ENCODE data around the gene CST9. TPM values are rescaled to one million over a fixed set of nuclear protein-coding genes. Genes with fewer than 3 reads are reported as not detected.
A peak's percentile ranks its signal among the peaks of the same experiment; 100 is the strongest.

Gene CST9
- total RNA-seq, 4 donors from 2014 or later, result not detected

- Histone ChIP-seq H3K4me1 (peaks cover 0 to 62% (median 24%) of the 10 kb centered on the region in 3 donors), H3K9me3 (no peaks in the 10 kb centered on the region), H3K27ac (peak overlapping the region; percentile 7 to 99 (median 97)), H3K4me3 (peak overlapping the region in 1 of 2 donors; percentile 99), H3K36me3 (peaks cover 0 to 39% of the 10 kb centered on the region in 2 donors), H3K27me3 (no peaks in the 10 kb centered on the region)
- ATAC-seq, result peak; percentile 11
- TF ChIP-seq EP300 (IDR thresholded peaks at IDR 0.05) (no peak), POLR2AphosphoS5 (IDR thresholded peaks at IDR 0.05) (peak; percentile 77), POLR2A (IDR thresholded peaks at IDR 0.05) (peak in 1 of 2 donors; percentile 11), CTCF (IDR thresholded peaks at IDR 0.05) (no peak)
- WGBS, 2 donors (ENCODE audit: low coverage in 1 of 2), result 33 to 43% methylated on average over 5 to 6 of the region's 12 CpGs
Measured at GRCh38 chr20:23634985-23635767, 29.5 kb upstream of the CST9 start.

GRCh38 chr20:23634044-23634801 is 28.5 kb upstream of the CST9 start:
- WGBS, 2 donors (ENCODE audit: low coverage in 1 of 2), result 64 to 65% methylated on average over 2 to 4 of the region's 8 CpGs
- no peaks in the 10 kb centered on the region for H3K9me3 ChIP-seq
- H3K27ac ChIP-seq, result peak overlapping the region in 3 of 4 donors; percentile 95 to 99 (median 99)
- peaks cover 0 to 39% of the 10 kb centered on the region in 2 donors for H3K36me3 ChIP-seq
- H3K4me1 ChIP-seq, result peaks cover 0 to 65% (median 27%) of the 10 kb centered on the region in 3 donors
- H3K27me3 ChIP-seq, result no peaks in the 10 kb centered on the region
- TF ChIP-seq POLR2AphosphoS5 (IDR thresholded peaks at IDR 0.05) (no peak), EP300 (IDR thresholded peaks at IDR 0.05) (no peak), CTCF (IDR thresholded peaks at IDR 0.05) (no peak), POLR2A (IDR thresholded peaks at IDR 0.05) (no peak)
- H3K4me3 ChIP-seq, result peak overlapping the region in 1 of 2 donors; percentile 99
- ATAC-seq, result no peak

GRCh38 chr20:23632711-23633573 is 27.2 kb upstream of the CST9 start:
- 56 to 70% methylated on average over 2 to 4 of the region's 8 CpGs for WGBS, 2 donors (ENCODE audit: low coverage in 1 of 2)
- ATAC-seq, result no peak

More at GRCh38 chr20:23632711-23633573, 27.2 kb upstream of the CST9 start:
- no peak for TF ChIP-seq POLR2A (IDR thresholded peaks at IDR 0.05)
- no peak for TF ChIP-seq CTCF (IDR thresholded peaks at IDR 0.05)
- Histone ChIP-seq H3K4me1 (peaks cover 0 to 66% (median 27%) of the 10 kb centered on the region in 3 donors), H3K4me3 (no peak overlapping the region), H3K27ac (peak overlapping the region in 3 of 4 donors; percentile 95 to 99 (median 99)), H3K27me3 (no peaks in the 10 kb centered on the region), H3K9me3 (no peaks in the 10 kb centered on the region), H3K36me3 (peaks cover 0 to 39% of the 10 kb centered on the region in 2 donors)

Data from gastroesophageal sphincter (tissue), 4 donors.